ENCODE results near the gene RHCE.
"Not testable (repeated sequence)": the region's sequence is repeated elsewhere in the genome, so short reads cannot be mapped to it uniquely, and the experiment has no call there.

DNA sequence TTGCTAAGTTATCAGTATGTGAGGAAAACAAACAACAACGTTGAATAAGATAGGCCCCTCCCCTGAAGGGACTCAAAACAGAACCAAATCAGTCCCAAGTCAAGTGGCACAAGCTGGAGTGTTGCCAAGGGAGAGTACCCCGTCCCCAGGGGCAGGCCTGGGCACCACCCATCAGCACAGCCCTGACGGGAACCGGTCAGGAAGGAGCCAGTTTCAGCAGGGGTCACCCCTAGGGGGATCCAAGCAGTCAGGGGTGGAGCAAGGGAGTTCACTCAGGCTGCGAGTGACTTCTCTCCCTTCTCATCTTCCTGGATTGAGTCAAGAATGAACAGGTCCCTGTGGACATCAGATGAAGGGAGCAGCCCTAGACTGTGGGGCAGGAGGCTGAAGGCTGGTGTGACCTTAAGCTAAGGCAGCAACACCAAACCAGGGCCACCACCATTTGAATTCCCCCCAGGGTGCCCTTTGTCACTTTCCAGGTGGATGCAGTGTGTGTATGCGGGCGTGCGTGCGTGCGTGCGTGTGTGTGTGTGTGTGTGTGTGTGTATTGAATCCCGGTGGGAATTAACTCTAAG lies 14.8 kb downstream of the RHCE start:
- TF ChIP-seq, protein P1, sequence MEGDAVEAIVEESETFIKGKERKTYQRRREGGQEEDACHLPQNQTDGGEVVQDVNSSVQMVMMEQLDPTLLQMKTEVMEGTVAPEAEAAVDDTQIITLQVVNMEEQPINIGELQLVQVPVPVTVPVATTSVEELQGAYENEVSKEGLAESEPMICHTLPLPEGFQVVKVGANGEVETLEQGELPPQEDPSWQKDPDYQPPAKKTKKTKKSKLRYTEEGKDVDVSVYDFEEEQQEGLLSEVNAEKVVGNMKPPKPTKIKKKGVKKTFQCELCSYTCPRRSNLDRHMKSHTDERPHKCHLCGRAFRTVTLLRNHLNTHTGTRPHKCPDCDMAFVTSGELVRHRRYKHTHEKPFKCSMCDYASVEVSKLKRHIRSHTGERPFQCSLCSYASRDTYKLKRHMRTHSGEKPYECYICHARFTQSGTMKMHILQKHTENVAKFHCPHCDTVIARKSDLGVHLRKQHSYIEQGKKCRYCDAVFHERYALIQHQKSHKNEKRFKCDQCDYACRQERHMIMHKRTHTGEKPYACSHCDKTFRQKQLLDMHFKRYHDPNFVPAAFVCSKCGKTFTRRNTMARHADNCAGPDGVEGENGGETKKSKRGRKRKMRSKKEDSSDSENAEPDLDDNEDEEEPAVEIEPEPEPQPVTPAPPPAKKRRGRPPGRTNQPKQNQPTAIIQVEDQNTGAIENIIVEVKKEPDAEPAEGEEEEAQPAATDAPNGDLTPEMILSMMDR (IDR thresholded peaks at IDR 0.05) = not testable (repeated sequence)
- not testable (repeated sequence) for TF ChIP-seq POLR2A (IDR thresholded peaks at IDR 0.05)

All from breast epithelium (tissue), 3 donors.